GM12874 (cell line): ENCODE data around the gene GRP.

Experiments
- TF ChIP-seq, protein P1 (sequence below): IDR thresholded peaks from 2 replicates; pipeline ENCODE4 v1.5.1; 2011; ENCODE audit warnings: low read depth, mild to moderate bottlenecking, control low read depth, low read length, moderate library complexity; ENCODE audit not compliant: insufficient read depth

GRP gene

DNA sequence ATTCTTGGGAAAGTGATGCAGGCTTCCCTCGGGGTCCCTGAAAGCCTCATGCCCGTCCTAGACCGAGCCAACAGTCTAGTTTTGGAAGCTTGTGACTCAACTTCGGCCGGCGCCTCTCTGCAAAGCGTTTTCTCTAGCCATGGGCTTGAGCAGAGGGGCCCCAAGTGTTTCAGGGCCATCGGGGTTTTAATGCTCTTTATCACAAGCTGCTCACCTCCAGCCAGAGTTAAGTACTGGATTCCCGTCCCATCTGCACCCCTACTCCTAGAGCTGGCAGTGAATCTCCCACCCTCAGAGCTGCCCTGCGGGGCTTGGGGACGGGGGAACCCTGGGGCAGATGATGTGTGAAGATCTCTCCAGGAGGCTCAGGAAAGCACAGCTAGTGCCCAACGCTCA lies 46.0 kb downstream of the GRP start:
- TF ChIP-seq, protein P1, sequence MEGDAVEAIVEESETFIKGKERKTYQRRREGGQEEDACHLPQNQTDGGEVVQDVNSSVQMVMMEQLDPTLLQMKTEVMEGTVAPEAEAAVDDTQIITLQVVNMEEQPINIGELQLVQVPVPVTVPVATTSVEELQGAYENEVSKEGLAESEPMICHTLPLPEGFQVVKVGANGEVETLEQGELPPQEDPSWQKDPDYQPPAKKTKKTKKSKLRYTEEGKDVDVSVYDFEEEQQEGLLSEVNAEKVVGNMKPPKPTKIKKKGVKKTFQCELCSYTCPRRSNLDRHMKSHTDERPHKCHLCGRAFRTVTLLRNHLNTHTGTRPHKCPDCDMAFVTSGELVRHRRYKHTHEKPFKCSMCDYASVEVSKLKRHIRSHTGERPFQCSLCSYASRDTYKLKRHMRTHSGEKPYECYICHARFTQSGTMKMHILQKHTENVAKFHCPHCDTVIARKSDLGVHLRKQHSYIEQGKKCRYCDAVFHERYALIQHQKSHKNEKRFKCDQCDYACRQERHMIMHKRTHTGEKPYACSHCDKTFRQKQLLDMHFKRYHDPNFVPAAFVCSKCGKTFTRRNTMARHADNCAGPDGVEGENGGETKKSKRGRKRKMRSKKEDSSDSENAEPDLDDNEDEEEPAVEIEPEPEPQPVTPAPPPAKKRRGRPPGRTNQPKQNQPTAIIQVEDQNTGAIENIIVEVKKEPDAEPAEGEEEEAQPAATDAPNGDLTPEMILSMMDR, result no peak

DNA sequence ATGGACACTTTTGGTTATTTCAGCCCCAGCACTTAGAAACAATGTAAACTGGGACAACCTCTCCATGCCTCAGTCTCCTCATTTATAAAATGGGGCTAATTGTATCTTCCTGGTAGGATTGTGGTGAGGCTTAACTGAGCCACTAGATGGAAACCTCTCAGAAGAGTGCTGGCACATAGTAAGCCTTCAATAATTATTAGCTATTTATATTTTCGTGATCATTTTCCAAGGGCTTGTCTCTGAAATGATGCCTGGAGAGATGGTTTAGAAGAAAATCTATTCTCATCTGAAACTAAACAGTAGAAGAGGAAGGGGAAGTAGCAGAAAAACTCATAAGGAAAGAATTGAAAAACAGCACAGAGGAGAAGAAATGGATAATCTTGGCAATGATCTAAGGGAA lies 46.5 kb downstream of the GRP start:
- TF ChIP-seq, protein P1, result no peak

- TF ChIP-seq, protein P1, result no peak
These were observed 47.0 kb downstream of the GRP start for GRCh38 chr18:59266886-59267502.

- TF ChIP-seq, protein P1, result no peak
These were observed 47.7 kb downstream of the GRP start for GRCh38 chr18:59267503-59268126.

DNA sequence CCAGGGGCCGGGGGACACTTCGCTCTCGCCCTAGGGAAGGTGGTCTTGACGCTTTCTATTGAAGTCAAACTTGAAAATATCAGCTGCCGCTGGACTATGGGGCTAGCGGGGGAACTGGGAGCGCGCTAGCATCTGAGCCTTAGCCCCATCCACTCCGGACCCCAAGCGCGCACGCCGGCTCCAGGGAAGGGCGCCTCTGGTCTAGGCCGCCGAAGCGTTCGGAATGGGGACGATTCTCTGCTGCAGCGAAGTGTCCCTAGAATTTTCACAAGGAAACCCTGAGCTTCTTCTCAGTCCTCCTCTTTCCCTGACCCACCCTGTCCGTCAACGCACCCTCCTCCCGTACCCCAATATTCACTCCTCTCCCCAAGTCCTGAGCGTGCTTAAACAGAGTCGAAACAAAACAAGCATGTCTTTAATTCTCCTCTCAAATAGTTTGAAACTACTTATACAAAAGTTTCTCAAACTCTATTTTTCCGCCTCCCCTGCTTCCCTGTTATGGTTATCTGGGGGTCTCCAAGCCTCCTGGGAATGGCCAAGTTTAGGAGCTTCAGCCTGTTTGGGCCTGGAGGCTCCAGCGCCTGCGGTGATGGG lies 48.3 kb downstream of the GRP start:
- TF ChIP-seq, protein P1, result no peak

GRCh38 chr18:59268721-59269562 lies 49.0 kb downstream of the GRP start:
- TF ChIP-seq, protein P1, result 0 out of 2 replicates have a peak, but pooled peaks have one; percentile 25

- TF ChIP-seq, protein P1, result no peak
These were observed 49.7 kb downstream of the GRP start for GRCh38 chr18:59269563-59270119.
